PC-3 (cell line): ENCODE data around the gene GREB1L.

ENCODE experiments used
- EZH2 ChIP-seq: fragments of 300-600 bp; sonication (generic); IDR thresholded peaks from one replicate; pipeline ENCODE4 v1.6.1; 2017; ENCODE audit warnings: antibody characterized with exemption, mild to moderate bottlenecking, low read length; ENCODE audit not compliant: unreplicated experiment
- TF ChIP-seq, protein P1 (sequence below): fragments of 300-600 bp; sonication (generic); conservative IDR thresholded peaks from 2 replicates; pipeline ENCODE4 v1.5.1; 2017; ENCODE audit warnings: antibody characterized with exemption, low read depth, mild to moderate bottlenecking, low read length

DNA sequence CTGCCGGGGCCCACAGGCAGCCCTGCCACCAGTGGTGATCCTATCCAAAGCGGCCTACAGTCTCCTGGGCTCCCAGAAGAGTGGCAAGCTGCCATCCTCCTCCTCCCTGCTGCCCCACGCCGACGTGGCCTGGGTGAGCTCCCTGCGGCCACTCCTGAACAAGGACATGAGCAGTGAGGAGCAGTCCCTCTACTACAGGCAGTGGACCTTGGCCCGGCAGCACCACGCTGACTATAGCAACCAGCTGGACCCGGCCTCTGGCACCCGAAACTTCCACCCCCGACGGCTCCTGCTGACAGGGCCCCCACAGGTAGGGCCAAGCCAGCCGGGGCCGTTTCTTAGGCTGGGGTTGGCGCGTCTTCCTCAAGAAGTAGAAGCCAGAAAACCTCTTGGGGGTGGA is 258.0 kb downstream of the GREB1L start:
- TF ChIP-seq, protein P1, sequence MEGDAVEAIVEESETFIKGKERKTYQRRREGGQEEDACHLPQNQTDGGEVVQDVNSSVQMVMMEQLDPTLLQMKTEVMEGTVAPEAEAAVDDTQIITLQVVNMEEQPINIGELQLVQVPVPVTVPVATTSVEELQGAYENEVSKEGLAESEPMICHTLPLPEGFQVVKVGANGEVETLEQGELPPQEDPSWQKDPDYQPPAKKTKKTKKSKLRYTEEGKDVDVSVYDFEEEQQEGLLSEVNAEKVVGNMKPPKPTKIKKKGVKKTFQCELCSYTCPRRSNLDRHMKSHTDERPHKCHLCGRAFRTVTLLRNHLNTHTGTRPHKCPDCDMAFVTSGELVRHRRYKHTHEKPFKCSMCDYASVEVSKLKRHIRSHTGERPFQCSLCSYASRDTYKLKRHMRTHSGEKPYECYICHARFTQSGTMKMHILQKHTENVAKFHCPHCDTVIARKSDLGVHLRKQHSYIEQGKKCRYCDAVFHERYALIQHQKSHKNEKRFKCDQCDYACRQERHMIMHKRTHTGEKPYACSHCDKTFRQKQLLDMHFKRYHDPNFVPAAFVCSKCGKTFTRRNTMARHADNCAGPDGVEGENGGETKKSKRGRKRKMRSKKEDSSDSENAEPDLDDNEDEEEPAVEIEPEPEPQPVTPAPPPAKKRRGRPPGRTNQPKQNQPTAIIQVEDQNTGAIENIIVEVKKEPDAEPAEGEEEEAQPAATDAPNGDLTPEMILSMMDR: no peak
- no peak for TF ChIP-seq EZH2
